Measurements from ENCODE around the gene LPXN.
A peak's percentile ranks its signal among the peaks of the same experiment; 100 is the strongest.

The LPXN gene

DNA sequence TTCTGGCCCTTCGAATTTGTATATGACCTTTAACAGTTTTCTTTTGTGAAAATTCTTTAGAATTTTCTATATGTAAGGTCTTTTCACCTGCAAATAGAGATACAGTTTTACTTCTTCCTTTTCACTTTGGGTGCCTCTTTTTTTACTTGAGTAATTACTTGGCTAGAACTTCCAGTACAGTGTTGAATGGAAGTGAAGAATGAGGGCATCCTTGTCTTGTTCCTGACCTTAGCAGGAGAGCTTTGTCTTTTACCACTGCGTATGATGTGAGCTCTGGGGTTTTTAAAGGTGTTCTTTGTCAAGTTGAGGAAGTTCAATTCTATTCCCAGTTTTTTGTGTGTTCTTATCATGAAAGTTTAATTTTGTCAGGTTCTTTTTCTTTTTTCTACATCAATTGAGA lies 24.9 kb upstream of the LPXN start:
- Histone ChIP-seq H3K36me3 (ENCODE audit: control insufficient read depth, insufficient read depth, low read length, severe bottlenecking) (no peaks in the 10 kb centered on the region), H3K9me3 (ENCODE audit: control insufficient read depth, low read length) (no peaks in the 10 kb centered on the region), H3K4me1 (ENCODE audit: control insufficient read depth, insufficient read depth, low read length) (no peaks in the 10 kb centered on the region), H3K9ac (ENCODE audit: low read length) (no peak overlapping the region), H3K4me3 (ENCODE audit: low read length) (no peak overlapping the region), H3K27me3 (replicated peaks; ENCODE audit: control insufficient read depth, insufficient read depth, low read length) (no peaks in the 10 kb centered on the region)
- no peak for DNase-seq (ENCODE audit: low read depth)

DNA sequence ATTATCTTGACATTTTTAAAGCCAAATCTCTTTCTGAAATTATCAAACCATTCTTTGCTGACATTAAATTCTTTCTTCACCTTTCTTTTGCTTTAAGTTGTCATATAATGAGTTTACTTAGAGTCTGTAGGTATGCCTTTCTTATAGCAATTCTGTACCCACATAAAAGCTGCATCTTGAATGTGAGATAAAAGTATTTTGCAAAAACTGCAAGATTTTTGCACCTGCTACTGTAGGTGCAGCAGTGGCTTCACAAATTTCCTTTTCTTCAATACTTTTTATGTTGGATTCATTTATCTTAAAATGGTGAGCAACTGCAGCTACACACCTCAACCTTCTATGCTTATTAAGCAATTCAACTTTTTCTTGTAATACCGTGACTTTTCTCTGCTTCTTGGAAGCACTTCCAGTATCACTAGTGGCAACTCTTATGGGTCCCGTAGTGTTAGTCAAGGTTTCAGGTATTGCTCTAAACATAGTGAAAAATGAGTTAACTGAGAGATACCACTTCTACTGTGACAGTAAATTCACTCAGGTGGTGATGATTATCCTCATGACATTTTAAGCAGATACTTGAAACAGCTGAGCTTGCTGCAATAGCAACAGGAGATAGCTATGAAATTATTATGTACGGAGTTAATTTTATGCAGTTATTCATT lies 22.0 kb upstream of the LPXN start:
- no peaks in the 10 kb centered on the region for H3K4me1 ChIP-seq (ENCODE audit: control insufficient read depth, insufficient read depth, low read length)
- H3K4me3 ChIP-seq (ENCODE audit: low read length), result no peak overlapping the region
- no peaks in the 10 kb centered on the region for H3K27me3 ChIP-seq (replicated peaks; ENCODE audit: control insufficient read depth, insufficient read depth, low read length)
- no peak for DNase-seq (ENCODE audit: low read depth)
- peaks cover 8% of the 10 kb centered on the region for H3K36me3 ChIP-seq (ENCODE audit: control insufficient read depth, insufficient read depth, low read length, severe bottlenecking)
- H3K9ac ChIP-seq (ENCODE audit: low read length), result no peak overlapping the region
- no peaks in the 10 kb centered on the region for H3K9me3 ChIP-seq (ENCODE audit: control insufficient read depth, low read length)

DNA sequence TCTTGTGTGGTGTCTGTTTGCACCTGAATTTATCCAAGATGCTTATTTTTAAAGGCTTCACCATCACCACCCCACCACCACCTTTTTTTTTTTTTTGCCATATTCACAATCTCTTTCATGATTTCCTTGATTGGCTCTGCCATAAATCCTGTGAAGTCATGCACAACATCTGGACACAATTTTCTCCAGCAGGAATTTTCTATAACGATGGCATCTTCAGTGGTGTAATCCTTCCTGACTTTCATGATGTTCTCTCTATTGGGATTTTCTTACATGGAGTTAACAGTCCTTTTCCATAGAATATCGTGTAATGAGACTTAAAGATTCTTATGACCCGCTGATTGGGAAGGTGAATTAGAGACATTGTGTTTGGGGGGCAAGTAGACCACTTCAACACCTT lies 21.0 kb upstream of the LPXN start:
- Histone ChIP-seq H3K9me3 (ENCODE audit: control insufficient read depth, low read length) (no peaks in the 10 kb centered on the region), H3K9ac (ENCODE audit: low read length) (no peak overlapping the region), H3K4me1 (ENCODE audit: control insufficient read depth, insufficient read depth, low read length) (no peaks in the 10 kb centered on the region), H3K36me3 (ENCODE audit: control insufficient read depth, insufficient read depth, low read length, severe bottlenecking) (peaks cover 12% of the 10 kb centered on the region), H3K4me3 (ENCODE audit: low read length) (no peak overlapping the region), H3K27me3 (replicated peaks; ENCODE audit: control insufficient read depth, insufficient read depth, low read length) (no peaks in the 10 kb centered on the region)
- DNase-seq (ENCODE audit: low read depth), result no peak

DNA sequence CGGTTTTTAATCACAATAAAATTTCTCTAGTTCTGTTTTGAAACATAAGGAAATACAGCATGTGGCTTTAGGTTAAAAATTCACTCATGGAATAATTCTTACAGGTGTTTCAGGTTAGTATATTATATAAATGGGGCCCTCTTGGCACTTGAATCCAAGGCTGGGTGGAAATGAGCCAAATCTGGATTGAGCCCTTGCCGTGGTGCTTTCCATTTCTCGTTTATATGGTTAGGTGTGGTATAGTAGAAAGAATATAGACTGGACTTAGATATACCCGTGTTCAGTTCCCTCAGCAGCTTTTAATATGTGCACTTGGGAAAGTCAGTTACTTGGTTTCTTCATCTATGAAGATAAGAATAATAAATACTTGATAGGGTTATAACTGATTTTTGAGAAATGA lies 19.2 kb upstream of the LPXN start:
- Histone ChIP-seq H3K9me3 (ENCODE audit: control insufficient read depth, low read length) (no peaks in the 10 kb centered on the region), H3K9ac (ENCODE audit: low read length) (no peak overlapping the region), H3K4me3 (ENCODE audit: low read length) (no peak overlapping the region), H3K4me1 (ENCODE audit: control insufficient read depth, insufficient read depth, low read length) (no peaks in the 10 kb centered on the region), H3K36me3 (ENCODE audit: control insufficient read depth, insufficient read depth, low read length, severe bottlenecking) (peaks cover 17% of the 10 kb centered on the region), H3K27me3 (replicated peaks; ENCODE audit: control insufficient read depth, insufficient read depth, low read length) (no peaks in the 10 kb centered on the region)
- DNase-seq (ENCODE audit: low read depth), result no peak

DNA sequence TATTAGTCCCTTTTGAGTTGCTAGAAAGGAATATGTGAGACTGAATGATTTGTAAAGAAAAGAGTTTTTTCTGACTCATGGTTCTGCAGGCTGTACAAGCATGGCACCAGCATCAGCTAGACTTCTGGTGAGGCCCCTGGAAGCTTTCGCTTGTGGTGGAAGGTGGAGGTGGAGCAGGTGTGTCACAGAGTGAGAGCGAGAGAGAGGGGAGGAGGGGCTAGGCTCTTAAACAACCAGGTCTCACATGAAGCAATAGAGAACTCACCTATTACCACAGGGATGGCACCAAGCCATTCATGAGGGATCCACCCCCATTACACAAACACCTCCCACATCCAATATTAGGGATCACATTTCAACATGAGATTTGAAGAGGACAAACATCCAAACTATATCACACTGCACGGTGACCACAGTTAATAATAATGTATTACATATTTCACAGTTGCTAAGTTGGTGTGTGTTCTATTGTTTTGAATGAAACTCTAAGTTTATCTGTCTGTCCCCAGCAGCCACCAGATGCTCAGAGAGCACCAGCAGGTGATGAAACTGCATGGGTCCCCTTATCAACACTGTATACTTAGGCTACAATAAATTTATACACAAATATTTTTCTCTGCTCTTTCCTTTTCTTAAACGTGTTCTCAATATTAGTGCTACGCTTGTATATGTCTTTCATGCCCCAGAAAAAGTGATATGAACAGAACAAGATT lies 17.3 kb upstream of the LPXN start:
- H3K9me3 ChIP-seq (ENCODE audit: control insufficient read depth, low read length), result no peaks in the 10 kb centered on the region
- H3K4me1 ChIP-seq (ENCODE audit: control insufficient read depth, insufficient read depth, low read length), result no peaks in the 10 kb centered on the region
- H3K27me3 ChIP-seq (replicated peaks; ENCODE audit: control insufficient read depth, insufficient read depth, low read length), result no peaks in the 10 kb centered on the region
- H3K4me3 ChIP-seq (ENCODE audit: low read length), result no peak overlapping the region
- H3K9ac ChIP-seq (ENCODE audit: low read length), result no peak overlapping the region
- peaks cover 27% of the 10 kb centered on the region for H3K36me3 ChIP-seq (ENCODE audit: control insufficient read depth, insufficient read depth, low read length, severe bottlenecking)
- DNase-seq (ENCODE audit: low read depth), result no peak

DNA sequence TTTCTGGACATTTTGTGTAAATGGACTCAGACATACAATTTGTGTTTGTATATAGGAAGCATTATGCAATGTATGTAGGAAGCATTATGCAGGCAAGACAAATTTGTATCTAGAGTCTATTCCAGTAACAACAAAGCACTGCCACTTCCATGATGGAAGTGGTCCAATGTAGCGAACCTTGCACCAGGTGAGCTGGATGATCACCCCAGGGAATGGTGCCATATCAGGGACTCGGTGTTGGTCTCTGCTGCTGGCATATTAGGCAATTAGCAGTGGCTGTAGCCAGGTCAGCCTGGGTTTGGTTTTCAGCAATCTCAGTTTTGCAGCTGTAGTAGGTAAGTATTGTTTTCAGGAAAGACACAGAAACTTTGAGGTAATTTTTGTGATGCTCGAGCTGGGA lies 16.0 kb upstream of the LPXN start:
- H3K27me3 ChIP-seq (replicated peaks; ENCODE audit: control insufficient read depth, insufficient read depth, low read length), result no peaks in the 10 kb centered on the region
- no peaks in the 10 kb centered on the region for H3K4me1 ChIP-seq (ENCODE audit: control insufficient read depth, insufficient read depth, low read length)
- no peak overlapping the region for H3K9ac ChIP-seq (ENCODE audit: low read length)
- H3K4me3 ChIP-seq (ENCODE audit: low read length), result no peak overlapping the region
- H3K9me3 ChIP-seq (ENCODE audit: control insufficient read depth, low read length), result no peaks in the 10 kb centered on the region
- no peak for DNase-seq (ENCODE audit: low read depth)
- H3K36me3 ChIP-seq (ENCODE audit: control insufficient read depth, insufficient read depth, low read length, severe bottlenecking), result peaks cover 27% of the 10 kb centered on the region

DNA sequence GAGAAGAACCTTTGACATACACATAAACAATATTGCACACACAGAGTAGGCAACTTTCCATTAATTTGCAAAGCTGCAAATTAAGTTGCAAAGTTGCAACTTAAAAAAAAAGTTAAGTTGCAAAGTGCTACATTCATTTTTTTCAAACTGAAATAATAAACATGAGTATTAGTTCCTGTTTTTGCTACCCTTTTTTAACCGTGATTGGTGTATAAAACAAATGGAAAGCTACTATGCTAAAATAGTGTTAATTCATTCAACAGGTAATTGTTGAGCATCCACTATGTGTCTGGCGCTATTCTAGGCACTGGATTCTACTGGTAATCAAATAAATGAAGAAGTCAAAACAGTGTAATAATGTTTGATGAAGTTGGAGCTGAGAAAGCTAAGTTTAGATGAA lies 11.3 kb upstream of the LPXN start:
- H3K36me3 ChIP-seq (ENCODE audit: control insufficient read depth, insufficient read depth, low read length, severe bottlenecking), result peaks cover 30% of the 10 kb centered on the region
- no peaks in the 10 kb centered on the region for H3K9me3 ChIP-seq (ENCODE audit: control insufficient read depth, low read length)
- no peak overlapping the region for H3K4me3 ChIP-seq (ENCODE audit: low read length)

DNA sequence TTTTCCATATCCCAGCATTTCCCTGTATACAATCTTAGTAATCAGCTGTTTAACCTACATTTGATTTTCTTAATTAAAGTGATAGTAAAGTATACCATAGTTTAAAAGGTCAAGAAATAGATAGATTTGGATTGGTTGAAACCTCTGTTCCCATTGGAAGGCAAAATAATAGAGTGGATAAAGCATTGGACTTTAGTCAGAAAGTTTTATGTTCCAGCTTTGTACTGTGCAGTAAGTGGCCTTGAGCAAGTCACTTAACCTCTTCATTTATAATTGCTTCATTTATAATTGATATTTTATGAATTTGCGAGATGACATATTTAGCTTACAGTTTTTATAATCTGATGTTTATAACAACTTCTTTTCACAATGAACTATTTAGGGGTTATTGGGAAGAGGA lies 6.8 kb upstream of the LPXN start:
- no peak for DNase-seq (ENCODE audit: low read depth)
- no peak overlapping the region for H3K9ac ChIP-seq (ENCODE audit: low read length)
- no peaks in the 10 kb centered on the region for H3K9me3 ChIP-seq (ENCODE audit: control insufficient read depth, low read length)
- no peaks in the 10 kb centered on the region for H3K27me3 ChIP-seq (replicated peaks; ENCODE audit: control insufficient read depth, insufficient read depth, low read length)
- peaks cover 13% of the 10 kb centered on the region for H3K36me3 ChIP-seq (ENCODE audit: control insufficient read depth, insufficient read depth, low read length, severe bottlenecking)
- peaks cover 40% of the 10 kb centered on the region for H3K4me1 ChIP-seq (ENCODE audit: control insufficient read depth, insufficient read depth, low read length)
- no peak overlapping the region for H3K4me3 ChIP-seq (ENCODE audit: low read length)

More for the DNA sequence above, 11.3 kb upstream of the LPXN start:
- no peak for DNase-seq (ENCODE audit: low read depth)
- H3K9ac ChIP-seq (ENCODE audit: low read length), result no peak overlapping the region
- no peaks in the 10 kb centered on the region for H3K27me3 ChIP-seq (replicated peaks; ENCODE audit: control insufficient read depth, insufficient read depth, low read length)
- peaks cover 25% of the 10 kb centered on the region for H3K4me1 ChIP-seq (ENCODE audit: control insufficient read depth, insufficient read depth, low read length)

DNA sequence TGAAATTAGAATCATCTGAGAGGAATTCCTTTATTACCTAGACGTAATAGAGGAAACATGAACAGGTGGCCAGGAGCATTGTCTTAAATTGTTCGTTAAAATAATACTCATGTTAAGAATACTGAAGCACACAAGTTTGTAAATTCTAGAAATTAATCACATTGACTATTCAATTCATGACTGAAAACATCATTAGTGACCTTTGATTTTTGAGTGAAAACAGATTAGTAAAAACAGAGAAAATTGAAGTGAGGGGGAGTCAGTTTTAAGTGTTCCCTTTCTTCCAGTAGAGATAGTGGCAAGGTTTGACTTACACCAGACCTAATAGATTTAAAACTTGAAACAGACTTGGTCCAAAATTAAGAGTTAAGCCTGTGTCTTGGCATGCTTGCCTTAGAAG lies 4.7 kb upstream of the LPXN start:
- Histone ChIP-seq H3K4me3 (ENCODE audit: low read length) (peak overlapping the region; percentile 84), H3K4me1 (ENCODE audit: control insufficient read depth, insufficient read depth, low read length) (peaks cover 61% of the 10 kb centered on the region)
- no peak for DNase-seq (ENCODE audit: low read depth)

DNA sequence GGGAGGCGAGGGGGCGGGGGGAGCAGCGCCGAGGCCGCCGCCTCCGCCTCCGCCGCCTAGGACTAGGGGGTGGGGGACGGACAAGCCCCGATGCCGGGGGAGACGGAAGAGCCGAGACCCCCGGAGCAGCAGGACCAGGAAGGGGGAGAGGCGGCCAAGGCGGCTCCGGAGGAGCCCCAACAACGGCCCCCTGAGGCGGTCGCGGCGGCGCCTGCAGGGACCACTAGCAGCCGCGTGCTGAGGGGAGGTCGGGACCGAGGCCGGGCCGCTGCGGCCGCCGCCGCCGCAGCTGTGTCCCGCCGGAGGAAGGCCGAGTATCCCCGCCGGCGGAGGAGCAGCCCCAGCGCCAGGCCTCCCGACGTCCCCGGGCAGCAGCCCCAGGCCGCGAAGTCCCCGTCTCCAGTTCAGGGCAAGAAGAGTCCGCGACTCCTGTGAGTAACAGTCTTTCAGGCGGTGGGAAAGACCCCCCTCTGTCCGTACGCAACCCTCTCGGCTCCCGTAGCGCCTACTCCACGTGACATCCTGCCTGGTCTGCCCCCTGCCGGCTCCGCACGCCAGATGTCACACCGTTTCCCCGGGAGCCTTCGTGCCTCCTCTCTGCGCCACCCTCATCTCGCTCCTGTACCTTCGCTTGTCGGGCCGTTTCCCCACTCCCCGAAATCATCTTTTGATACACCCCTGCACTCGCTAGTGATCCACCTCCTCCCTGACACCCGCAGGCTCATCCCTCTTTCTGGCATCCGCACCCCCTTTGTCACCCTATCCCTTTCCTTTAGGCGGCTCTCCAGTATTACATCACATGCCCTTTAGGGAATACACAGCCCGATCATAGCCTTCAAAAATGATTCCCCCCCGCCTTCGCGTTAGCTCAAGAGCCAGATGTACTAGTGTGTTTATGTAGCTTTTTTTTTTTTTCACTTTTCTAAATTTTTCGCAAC lies 3.8 kb upstream of the LPXN start:
- Histone ChIP-seq H3K9me3 (ENCODE audit: control insufficient read depth, low read length) (no peaks in the 10 kb centered on the region), H3K4me1 (ENCODE audit: control insufficient read depth, insufficient read depth, low read length) (peaks cover 68% of the 10 kb centered on the region), H3K27me3 (replicated peaks; ENCODE audit: control insufficient read depth, insufficient read depth, low read length) (no peaks in the 10 kb centered on the region), H3K36me3 (ENCODE audit: control insufficient read depth, insufficient read depth, low read length, severe bottlenecking) (no peaks in the 10 kb centered on the region), H3K9ac (ENCODE audit: low read length) (peak overlapping the region; percentile 98), H3K4me3 (ENCODE audit: low read length) (peak overlapping the region; percentile 84)
- DNase-seq (ENCODE audit: low read depth), result peak; percentile 97

More for the DNA sequence above, 4.7 kb upstream of the LPXN start:
- Histone ChIP-seq H3K36me3 (ENCODE audit: control insufficient read depth, insufficient read depth, low read length, severe bottlenecking) (peaks cover 4% of the 10 kb centered on the region), H3K9me3 (ENCODE audit: control insufficient read depth, low read length) (no peaks in the 10 kb centered on the region), H3K9ac (ENCODE audit: low read length) (peak overlapping the region; percentile 98), H3K27me3 (replicated peaks; ENCODE audit: control insufficient read depth, insufficient read depth, low read length) (no peaks in the 10 kb centered on the region)

DNA sequence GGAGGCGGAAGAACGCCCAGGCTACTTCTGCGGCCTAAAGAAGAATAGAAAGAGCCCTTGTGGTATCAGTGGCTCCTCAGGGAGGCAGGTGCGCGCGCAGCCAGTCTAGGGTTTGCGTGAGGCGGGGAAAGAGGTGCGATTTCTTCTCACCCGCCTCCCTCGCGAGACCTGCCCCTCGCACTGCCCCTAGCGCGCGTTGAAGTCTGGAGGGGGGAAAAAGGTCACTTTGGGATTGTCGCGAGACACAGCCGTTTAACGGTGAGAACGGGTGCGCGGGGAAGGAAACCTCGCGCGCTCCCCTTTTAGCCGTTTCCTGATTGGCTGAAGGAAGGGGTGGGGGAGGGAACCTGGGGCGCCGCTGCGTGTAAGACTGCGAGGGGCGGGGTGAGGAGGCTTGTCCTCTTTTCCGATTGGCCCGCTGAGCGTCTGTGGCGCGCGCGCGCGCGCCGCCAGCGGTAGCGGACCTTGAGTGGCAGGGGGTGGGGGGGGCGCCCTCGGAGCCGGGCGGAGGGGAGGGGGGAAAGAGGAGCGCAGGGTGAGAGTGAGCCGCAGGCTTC lies 3.1 kb upstream of the LPXN start, which contains the start of gene ZFP91:
Gene ZFP91 (plus strand): TSS at position 429 of the 557 bp plus-strand sequence. CDS start 219 bp downstream, outside the sequence.
- peaks cover 68% of the 10 kb centered on the region for H3K4me1 ChIP-seq (ENCODE audit: control insufficient read depth, insufficient read depth, low read length)
- H3K27me3 ChIP-seq (replicated peaks; ENCODE audit: control insufficient read depth, insufficient read depth, low read length), result no peaks in the 10 kb centered on the region
- H3K9ac ChIP-seq (ENCODE audit: low read length), result peak within 1 kb of the TSS; percentile 99
- H3K9me3 ChIP-seq (ENCODE audit: control insufficient read depth, low read length), result no peaks in the 10 kb centered on the region
- DNase-seq (ENCODE audit: low read depth), result peak; percentile 100
- H3K36me3 ChIP-seq (ENCODE audit: control insufficient read depth, insufficient read depth, low read length, severe bottlenecking), result no peaks in the 10 kb centered on the region
- peak within 1 kb of the TSS; percentile 91 for H3K4me3 ChIP-seq (ENCODE audit: low read length)

Data from adipocyte (in vitro differentiated cells).